Activated naive CD4-positive, alpha-beta T cell treated with anti-CD3 and anti-CD28 coated beads for 36 hours (primary cell): ENCODE results near the gene SAYSD1. TPM values are rescaled to one million over a fixed set of nuclear protein-coding genes. Genes with fewer than 3 reads are reported as not detected.

Experiments used
- CTCF ChIA-PET: fragments of 350-600 bp; sonication (Branson Sonifier 250); formaldehyde crosslinking; loops from one replicate; lab custom pipeline; 2021; ENCODE audit warnings: antibody characterized with exemption; lab: Charles Lee
- DNase-seq: peaks from one replicate; pipeline ENCODE4 v3.0.0-alpha.2; 2020
- H3K27ac Mint-ChIP-seq: one replicate; pipeline ENCODE4 v1.8.0; 2021; ENCODE audit warnings: mild to moderate bottlenecking, mixed read lengths
- H3K27me3 Mint-ChIP-seq: one replicate; pipeline ENCODE4 v1.8.0; 2021; ENCODE audit warnings: low read depth, mixed read lengths
- H3K36me3 Mint-ChIP-seq: one replicate; pipeline ENCODE4 v1.8.0; 2021; ENCODE audit warnings: low read depth, mixed read lengths
- H3K4me1 Mint-ChIP-seq: one replicate; pipeline ENCODE4 v1.8.0; 2021; ENCODE audit warnings: low read depth, mixed read lengths
- H3K4me3 Mint-ChIP-seq: one replicate; pipeline ENCODE4 v1.8.0; 2021; ENCODE audit warnings: mild to moderate bottlenecking, moderate library complexity, mixed read lengths
- H3K9me3 Mint-ChIP-seq: one replicate; pipeline ENCODE4 v1.8.0; 2021; ENCODE audit warnings: mixed read lengths
- intact Hi-C: fragments of 100-400 bp; cut with micrococcal nuclease; formaldehyde crosslinking; loops from one replicate; pipeline ENCODE4 v1.15.1; 2023
- total RNA-seq, 2 experiments: library from RNA; stranded (reverse); gene quantifications; one replicate each; pipeline ENCODE4 v1.2.3, GENCODE V29; 2021

The SAYSD1 gene
- total RNA-seq, 2 experiments from 2014 or later = 13.7 to 13.8 TPM

GRCh38 chr6:39107641-39108040, 7.3 kb downstream of the SAYSD1 start:
- no peak for DNase-seq
- Mint-ChIP-seq H3K36me3 (peaks cover 23% of the 10 kb centered on the region), H3K27ac (no peak overlapping the region), H3K27me3 (no peaks in the 10 kb centered on the region), H3K9me3 (no peaks in the 10 kb centered on the region), H3K4me3 (no peak overlapping the region), H3K4me1 (peaks cover 42% of the 10 kb centered on the region)
- intact Hi-C loops = no loop called here
- CTCF ChIA-PET = interaction anchor here (0.6 to 1.1 kb wide), 3 partner anchors 235 to 457 kb away, joined by 3 read pairs; no protein-coding TSS in a partner anchor

- peaks cover 23% of the 10 kb centered on the region for H3K36me3 Mint-ChIP-seq
These were observed 8.0 kb downstream of the SAYSD1 start for GRCh38 chr6:39107034-39107433.

GRCh38 chr6:39104528-39104927, 10.5 kb downstream of the SAYSD1 start:
- intact Hi-C loops = no loop called here
- H3K27me3 Mint-ChIP-seq = no peaks in the 10 kb centered on the region

More at GRCh38 chr6:39107034-39107433, 8.0 kb downstream of the SAYSD1 start:
- DNase-seq = no peak
- Mint-ChIP-seq H3K9me3 (no peaks in the 10 kb centered on the region), H3K4me1 (peaks cover 40% of the 10 kb centered on the region), H3K27ac (no peak overlapping the region), H3K27me3 (no peaks in the 10 kb centered on the region), H3K4me3 (no peak overlapping the region)
- CTCF ChIA-PET = interaction anchor here (0.6 to 0.7 kb wide), 2 partner anchors 393 to 456 kb away, joined by 3 read pairs; no protein-coding TSS in a partner anchor
- intact Hi-C loops = no loop called here

DNA sequence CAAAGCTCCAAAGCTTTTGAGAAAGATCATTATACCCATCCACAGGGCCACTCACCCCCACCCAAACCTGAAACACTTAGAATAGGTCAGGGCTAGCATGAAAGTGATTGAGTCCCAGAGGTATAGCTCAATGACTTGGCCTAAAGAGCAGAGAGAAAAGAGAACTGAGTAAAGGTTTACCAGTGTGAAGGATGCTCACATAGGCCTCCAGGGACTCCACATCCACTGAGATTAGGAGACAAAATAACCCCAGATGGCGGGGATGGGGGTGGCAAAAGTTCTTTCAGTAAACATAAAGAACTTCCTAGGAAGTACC, 12.2 kb downstream of the SAYSD1 start:
- intact Hi-C loops = no loop called here
- no peaks in the 10 kb centered on the region for H3K27me3 Mint-ChIP-seq
- no peak overlapping the region for H3K27ac Mint-ChIP-seq
- peaks cover 25% of the 10 kb centered on the region for H3K4me1 Mint-ChIP-seq
- H3K36me3 Mint-ChIP-seq = peaks cover 17% of the 10 kb centered on the region
- H3K9me3 Mint-ChIP-seq = no peaks in the 10 kb centered on the region
- CTCF ChIA-PET = interaction anchor here (0.6 to 1.8 kb wide), 6 partner anchors 9 to 1495 kb away, joined by 3 to 8 read pairs (median 4); partner anchors contain the start of gene SAYSD1
- DNase-seq = no peak
- no peak overlapping the region for H3K4me3 Mint-ChIP-seq

More at GRCh38 chr6:39104528-39104927, 10.5 kb downstream of the SAYSD1 start:
- Mint-ChIP-seq H3K9me3 (no peaks in the 10 kb centered on the region), H3K4me3 (no peak overlapping the region), H3K27ac (no peak overlapping the region), H3K36me3 (peaks cover 23% of the 10 kb centered on the region), H3K4me1 (peaks cover 29% of the 10 kb centered on the region)
- CTCF ChIA-PET = no interaction called here
- no peak for DNase-seq

- peaks cover 17% of the 10 kb centered on the region for H3K36me3 Mint-ChIP-seq
- intact Hi-C loops = no loop called here
These were observed 12.7 kb downstream of the SAYSD1 start for GRCh38 chr6:39102071-39102820.

DNA sequence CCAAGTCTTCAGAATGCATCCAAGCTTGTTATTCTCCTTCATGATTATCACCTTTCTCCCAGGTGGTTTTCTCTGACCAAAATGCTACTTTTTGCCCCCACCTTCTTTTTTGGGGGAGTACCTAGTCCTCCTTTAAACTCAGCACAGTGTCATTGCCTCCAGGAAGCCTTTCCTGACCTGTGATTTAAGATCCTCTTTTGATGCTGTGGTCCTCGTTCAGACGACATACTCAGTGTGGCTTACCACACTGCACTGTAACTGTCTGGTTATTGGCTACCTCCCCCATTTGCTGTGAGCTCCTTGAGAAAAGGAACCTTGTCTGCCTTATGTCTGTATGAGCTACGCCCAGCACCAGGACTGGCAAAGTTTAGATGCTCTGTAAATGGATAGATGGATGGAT, 14.6 kb downstream of the SAYSD1 start:
- CTCF ChIA-PET = interaction anchor here (1.1 to 1.4 kb wide), 3 partner anchors 23 to 228 kb away, joined by 3 to 6 read pairs (median 4); no protein-coding TSS in a partner anchor
- intact Hi-C loops = loop anchor here (1.0 kb wide), 1 partner anchor 11 kb away; no protein-coding TSS in a partner anchor
- H3K4me3 Mint-ChIP-seq = no peak overlapping the region

More at GRCh38 chr6:39102071-39102820, 12.7 kb downstream of the SAYSD1 start:
- DNase-seq = peak; percentile 31
- H3K27ac Mint-ChIP-seq = no peak overlapping the region
- CTCF ChIA-PET = interaction anchor here (0.6 to 1.8 kb wide), 10 partner anchors 9 to 1494 kb away, joined by 3 to 8 read pairs (median 4); partner anchors contain the start of gene SAYSD1
- no peaks in the 10 kb centered on the region for H3K27me3 Mint-ChIP-seq
- H3K4me1 Mint-ChIP-seq = peaks cover 25% of the 10 kb centered on the region
- no peak overlapping the region for H3K4me3 Mint-ChIP-seq
- no peaks in the 10 kb centered on the region for H3K9me3 Mint-ChIP-seq

GRCh38 chr6:39095578-39095977, 19.4 kb downstream of the SAYSD1 start:
- peaks cover 9% of the 10 kb centered on the region for H3K4me1 Mint-ChIP-seq
- intact Hi-C loops = no loop called here

More for the DNA sequence above, 14.6 kb downstream of the SAYSD1 start:
- Mint-ChIP-seq H3K27me3 (no peaks in the 10 kb centered on the region), H3K36me3 (peaks cover 11% of the 10 kb centered on the region), H3K4me1 (peaks cover 18% of the 10 kb centered on the region), H3K27ac (no peak overlapping the region), H3K9me3 (no peaks in the 10 kb centered on the region)
- peak; percentile 47 for DNase-seq

DNA sequence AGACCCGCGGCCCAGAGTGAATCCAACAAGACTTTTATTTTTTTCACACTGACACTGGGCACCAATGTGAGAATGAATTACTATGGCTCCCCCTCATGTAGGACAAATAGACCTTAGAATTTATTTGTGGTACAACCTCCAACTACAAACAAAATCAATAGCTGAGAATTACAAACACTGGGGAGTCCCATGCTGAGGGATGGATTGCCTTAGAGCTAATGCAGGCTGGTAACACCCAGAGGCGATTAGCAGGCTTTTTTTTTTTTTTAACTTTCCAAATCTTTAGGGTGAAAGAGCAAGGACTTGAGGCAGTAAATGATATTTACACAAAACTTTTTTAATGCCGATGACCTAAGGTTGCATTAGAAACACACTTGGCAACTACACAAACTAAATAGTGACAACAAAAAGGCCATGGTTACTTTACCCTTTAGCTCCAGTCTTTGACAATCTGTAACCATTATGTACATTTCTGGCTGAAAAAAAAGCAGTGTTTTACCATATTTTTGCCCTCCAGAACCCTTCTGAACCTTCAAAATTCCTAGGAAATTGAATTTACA, 21.8 kb downstream of the SAYSD1 start:
- Mint-ChIP-seq H3K9me3 (no peaks in the 10 kb centered on the region), H3K4me3 (no peak overlapping the region), H3K4me1 (peaks cover 2% of the 10 kb centered on the region), H3K36me3 (no peaks in the 10 kb centered on the region), H3K27me3 (peaks cover 15% of the 10 kb centered on the region), H3K27ac (no peak overlapping the region)
- DNase-seq = no peak
- intact Hi-C loops = loop anchor here (2.0 kb wide), 1 partner anchor 90 kb away; no protein-coding TSS in a partner anchor
- CTCF ChIA-PET = no interaction called here

More at GRCh38 chr6:39095578-39095977, 19.4 kb downstream of the SAYSD1 start:
- DNase-seq = no peak
- no peaks in the 10 kb centered on the region for H3K36me3 Mint-ChIP-seq
- CTCF ChIA-PET = no interaction called here
- peaks cover 4% of the 10 kb centered on the region for H3K27me3 Mint-ChIP-seq
- H3K9me3 Mint-ChIP-seq = no peaks in the 10 kb centered on the region
- no peak overlapping the region for H3K27ac Mint-ChIP-seq
- no peak overlapping the region for H3K4me3 Mint-ChIP-seq

DNA sequence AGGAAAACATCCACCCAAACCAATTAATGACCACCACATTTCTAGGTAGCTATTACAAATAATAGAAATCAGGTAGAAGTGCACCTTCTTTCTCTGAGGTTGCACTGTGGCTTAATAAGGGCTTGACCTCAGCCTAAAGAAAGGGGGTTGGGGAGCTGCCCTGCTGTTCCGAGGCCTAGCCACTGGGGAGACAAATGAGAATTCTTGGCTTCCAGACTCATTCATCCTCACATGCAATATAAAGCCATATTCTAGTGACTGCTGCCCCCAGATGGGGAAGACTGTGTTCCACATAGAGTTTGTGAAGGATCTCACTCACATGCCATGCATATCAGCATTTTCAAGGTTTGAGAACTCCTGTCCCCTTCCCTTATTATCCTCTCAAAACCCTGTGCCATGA, 22.9 kb downstream of the SAYSD1 start:
- Mint-ChIP-seq H3K27me3 (peaks cover 25% of the 10 kb centered on the region), H3K4me1 (peaks cover 2% of the 10 kb centered on the region), H3K36me3 (no peaks in the 10 kb centered on the region), H3K27ac (no peak overlapping the region), H3K9me3 (no peaks in the 10 kb centered on the region), H3K4me3 (no peak overlapping the region)
- CTCF ChIA-PET = no interaction called here
- peak; percentile 17 for DNase-seq
- intact Hi-C loops = loop anchor here (2.0 kb wide), 1 partner anchor 89 kb away; no protein-coding TSS in a partner anchor

- Mint-ChIP-seq H3K4me1 (peaks cover 3% of the 10 kb centered on the region), H3K27me3 (peaks cover 30% of the 10 kb centered on the region), H3K4me3 (no peak overlapping the region), H3K9me3 (no peaks in the 10 kb centered on the region), H3K27ac (no peak overlapping the region), H3K36me3 (no peaks in the 10 kb centered on the region)
- CTCF ChIA-PET = interaction anchor here (0.6 kb wide), 1 partner anchor 97 kb away, joined by 3 read pairs; no protein-coding TSS in a partner anchor
- intact Hi-C loops = no loop called here
- no peak for DNase-seq
These were observed 23.8 kb downstream of the SAYSD1 start for GRCh38 chr6:39091220-39091619.

DNA sequence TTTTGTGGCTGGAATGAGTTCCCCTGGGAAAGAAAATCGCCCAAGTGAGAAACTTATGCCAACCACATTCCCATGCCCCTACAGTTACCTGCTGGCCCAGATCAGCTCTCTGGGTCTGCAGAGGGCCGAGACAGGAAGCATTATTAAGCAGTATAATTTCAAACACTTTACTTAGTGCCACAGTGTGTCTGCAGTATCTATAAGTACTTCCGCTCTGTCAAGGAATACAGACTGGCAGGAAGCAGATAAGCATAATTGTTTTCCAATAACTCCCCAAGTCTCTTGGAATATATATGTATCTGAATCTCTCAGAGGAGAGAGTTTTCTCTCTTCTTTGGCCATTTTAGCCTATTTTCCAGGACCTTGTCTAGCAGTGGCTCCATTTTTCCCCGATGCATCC, 24.9 kb downstream of the SAYSD1 start:
- intact Hi-C loops = no loop called here
- Mint-ChIP-seq H3K27me3 (peaks cover 30% of the 10 kb centered on the region), H3K4me1 (peaks cover 3% of the 10 kb centered on the region), H3K4me3 (no peak overlapping the region), H3K9me3 (no peaks in the 10 kb centered on the region), H3K36me3 (no peaks in the 10 kb centered on the region), H3K27ac (no peak overlapping the region)
- CTCF ChIA-PET = interaction anchor here (1.2 kb wide), 1 partner anchor 12 kb away, joined by 4 read pairs; no protein-coding TSS in a partner anchor
- no peak for DNase-seq

DNA sequence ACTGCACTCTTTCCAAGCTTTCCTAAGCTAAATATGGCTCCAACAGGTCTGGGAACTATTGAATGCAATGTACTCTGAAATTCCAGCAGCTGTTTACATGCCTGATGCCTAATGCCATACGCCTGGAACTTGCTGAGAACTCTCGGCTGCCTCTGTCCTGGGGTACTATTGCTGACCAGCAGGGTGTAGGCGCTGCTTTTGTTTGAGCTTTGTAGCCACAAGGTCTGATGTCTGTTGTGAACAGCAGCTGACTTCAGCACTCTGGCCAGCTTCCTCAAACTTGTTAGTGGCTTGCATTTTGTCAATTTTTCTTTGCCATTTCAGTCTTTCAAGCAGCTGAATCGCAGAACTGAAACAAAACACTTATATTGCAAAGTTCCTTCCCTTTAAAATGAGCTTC, 26.7 kb downstream of the SAYSD1 start:
- H3K4me1 Mint-ChIP-seq = peaks cover 3% of the 10 kb centered on the region
- peaks cover 33% of the 10 kb centered on the region for H3K27me3 Mint-ChIP-seq
- CTCF ChIA-PET = interaction anchor here (0.6 to 1.5 kb wide), 7 partner anchors 13 to 215 kb away, joined by 3 to 6 read pairs (median 3); no protein-coding TSS in a partner anchor
- no peak overlapping the region for H3K4me3 Mint-ChIP-seq
- no peaks in the 10 kb centered on the region for H3K36me3 Mint-ChIP-seq
- intact Hi-C loops = loop anchor here (1.0 kb wide), 1 partner anchor 215 kb away; no protein-coding TSS in a partner anchor
- H3K27ac Mint-ChIP-seq = no peak overlapping the region
- peak; percentile 45 for DNase-seq
- H3K9me3 Mint-ChIP-seq = no peaks in the 10 kb centered on the region
